AG08395 (cell line): ENCODE data around the gene SYNGR4.

Experiments used
- DNase-seq: peaks from one replicate; pipeline ENCODE4 v3.0.0; 2012; ENCODE audit warnings: mixed read lengths, low spot score

Gene SYNGR4

DNA sequence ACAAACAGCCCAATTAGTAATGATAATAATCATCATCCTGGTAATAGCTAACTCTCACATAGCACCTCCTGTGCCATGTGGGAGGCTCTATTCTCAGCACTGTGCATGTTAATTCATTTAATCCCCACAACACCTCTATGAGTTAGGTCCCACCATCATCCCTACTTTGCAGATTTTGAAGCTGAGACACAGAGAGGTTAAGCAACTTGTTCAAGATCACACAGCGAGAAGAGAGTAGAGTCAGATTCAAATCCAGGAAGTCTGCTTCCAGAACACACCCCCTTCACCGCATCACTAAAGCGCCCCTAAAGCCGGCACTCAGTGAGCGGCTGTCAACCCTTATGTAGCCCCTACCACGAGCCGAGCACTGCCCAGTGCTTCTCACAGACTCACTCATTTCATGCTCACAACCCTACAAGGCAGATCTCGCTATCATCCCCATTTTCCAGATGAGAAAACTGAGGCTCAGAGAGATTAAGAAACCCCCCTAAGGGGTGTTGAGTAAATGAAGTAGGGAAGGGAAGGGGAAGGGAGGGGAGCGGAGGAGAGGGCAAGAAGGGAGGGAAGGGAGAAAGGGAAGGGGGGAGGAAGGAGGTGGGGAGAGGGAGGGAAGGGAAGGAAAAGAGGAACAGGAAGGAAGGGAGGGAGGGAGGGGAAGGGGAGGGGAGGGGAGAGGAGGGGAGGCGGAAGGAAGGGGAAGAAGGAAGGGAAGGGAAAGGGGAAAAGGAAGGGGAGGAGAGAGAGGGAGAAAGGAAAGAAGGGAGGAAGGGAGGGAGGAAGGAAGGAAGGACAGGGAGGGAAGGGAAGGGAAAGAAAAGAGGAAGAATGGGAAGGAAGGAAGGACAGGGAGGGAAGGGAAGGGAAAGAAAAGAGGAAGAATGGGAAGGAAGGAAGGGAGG lies 22.4 kb upstream of the SYNGR4 start:
- DNase-seq: no peak

- no peak for DNase-seq
These were observed 21.8 kb upstream of the SYNGR4 start for GRCh38 chr19:48342414-48342738.

DNA sequence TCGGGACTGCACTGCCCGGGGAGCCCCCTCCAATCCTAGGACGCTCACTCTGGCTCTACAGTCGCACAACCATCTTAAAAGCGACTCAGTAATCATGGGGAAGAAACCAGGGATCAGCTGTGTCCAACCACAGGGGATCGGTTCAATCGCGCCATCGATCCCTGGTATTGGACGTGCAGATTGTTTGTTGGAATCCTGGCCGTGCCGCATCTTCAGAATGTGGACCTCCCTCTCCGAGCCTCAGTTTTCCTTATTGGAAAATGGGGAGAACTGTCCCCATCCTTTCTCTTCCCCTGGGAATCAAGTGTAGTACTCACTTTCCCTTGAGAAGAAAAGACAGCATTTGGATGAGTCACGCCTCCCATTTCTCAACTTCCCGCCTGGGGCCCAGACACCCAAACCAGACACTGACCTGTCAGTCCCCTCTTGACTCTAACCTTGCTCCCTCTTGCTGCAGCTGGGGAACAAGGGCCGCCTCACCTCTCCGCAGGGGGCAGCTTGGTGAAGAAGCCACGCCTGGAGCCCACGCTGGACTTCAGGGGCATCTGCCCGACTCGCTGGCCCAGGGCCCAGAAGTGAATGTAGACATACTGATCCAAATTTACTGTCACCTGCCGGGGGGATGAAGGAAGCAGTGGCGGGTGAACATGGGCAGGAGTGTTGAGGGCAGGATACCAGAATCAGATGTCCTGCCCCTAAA lies 21.2 kb upstream of the SYNGR4 start:
- DNase-seq: peak; percentile 36

- no peak for DNase-seq
These were observed 19.3 kb upstream of the SYNGR4 start for GRCh38 chr19:48344892-48345291.

GRCh38 chr19:48346191-48346590 lies 18.0 kb upstream of the SYNGR4 start:
- no peak for DNase-seq

DNA sequence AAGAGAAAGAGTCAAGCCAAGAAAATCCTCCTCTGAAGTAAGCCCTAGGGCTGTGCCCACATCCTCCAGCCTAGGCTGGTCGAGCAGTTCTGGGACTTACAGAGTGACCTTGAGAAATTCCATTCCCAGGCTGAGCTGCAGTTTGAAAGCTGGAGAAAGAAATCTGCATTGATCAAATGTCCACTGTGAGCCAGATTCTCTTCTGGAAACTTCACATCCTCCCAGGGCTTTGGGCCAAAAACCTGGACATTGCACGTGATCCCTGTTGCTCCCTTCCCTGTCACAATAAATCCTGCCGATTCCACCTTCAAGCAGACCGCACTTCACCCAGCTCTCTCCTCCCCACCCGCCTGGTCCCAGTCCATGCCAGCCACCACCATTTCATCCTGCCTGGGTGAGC lies 16.1 kb upstream of the SYNGR4 start:
- peak; percentile 45 for DNase-seq

- DNase-seq: no peak
These were observed 15.4 kb upstream of the SYNGR4 start for GRCh38 chr19:48348737-48349136.

DNA sequence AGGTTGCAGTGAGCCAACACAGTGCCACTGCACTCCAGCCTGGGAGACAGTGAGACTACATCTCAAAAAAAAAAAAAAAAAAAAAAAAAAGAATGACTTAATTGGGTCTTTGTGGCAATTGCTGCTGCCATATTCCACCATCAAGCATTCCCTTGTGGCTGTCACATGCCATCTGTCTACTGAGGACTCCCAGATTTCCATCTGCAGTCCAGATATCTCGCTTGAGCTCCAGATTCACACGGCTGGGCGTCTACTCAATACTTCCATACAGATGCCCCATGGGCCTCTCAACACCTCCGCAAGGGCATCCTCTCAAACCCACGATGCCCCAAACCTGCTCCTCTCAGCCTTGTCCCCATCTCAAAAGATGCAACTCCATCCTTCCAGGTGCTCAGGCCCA lies 13.3 kb upstream of the SYNGR4 start:
- DNase-seq: no peak

GRCh38 chr19:48351341-48351752 lies 12.8 kb upstream of the SYNGR4 start:
- peak; percentile 68 for DNase-seq

GRCh38 chr19:48353677-48354076 lies 10.5 kb upstream of the SYNGR4 start:
- no peak for DNase-seq

DNA sequence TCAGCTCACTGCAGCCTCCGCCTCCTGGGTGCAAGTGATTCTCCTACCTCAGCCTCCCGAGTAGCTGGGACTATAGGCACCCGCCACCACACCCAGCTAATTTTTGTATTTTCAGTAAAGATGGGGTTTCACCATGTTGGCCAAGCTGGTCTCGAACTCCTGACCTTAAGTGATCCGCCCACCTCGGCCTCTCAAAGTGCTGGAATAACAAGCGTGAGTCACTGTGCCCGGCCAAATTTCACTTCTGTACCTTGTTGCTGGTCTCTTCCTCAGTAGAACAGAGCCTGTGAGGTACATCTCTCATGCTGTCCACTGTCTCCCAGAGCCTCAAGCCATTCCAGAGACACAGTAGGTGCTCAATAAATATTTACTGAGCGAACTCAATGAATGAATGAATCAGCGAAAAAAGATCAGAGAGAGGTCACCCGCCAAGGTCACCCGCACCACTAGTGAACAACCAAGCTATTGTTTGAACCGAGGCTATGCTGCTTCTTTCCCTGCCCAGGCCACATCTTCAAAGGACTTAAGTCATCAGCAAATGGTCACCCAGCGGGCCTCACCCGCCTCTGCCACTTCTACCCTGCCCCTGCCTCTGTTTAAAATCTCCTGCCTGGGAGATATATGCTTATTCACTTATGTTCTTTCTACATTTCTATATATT lies 9.7 kb upstream of the SYNGR4 start:
- DNase-seq: no peak

DNA sequence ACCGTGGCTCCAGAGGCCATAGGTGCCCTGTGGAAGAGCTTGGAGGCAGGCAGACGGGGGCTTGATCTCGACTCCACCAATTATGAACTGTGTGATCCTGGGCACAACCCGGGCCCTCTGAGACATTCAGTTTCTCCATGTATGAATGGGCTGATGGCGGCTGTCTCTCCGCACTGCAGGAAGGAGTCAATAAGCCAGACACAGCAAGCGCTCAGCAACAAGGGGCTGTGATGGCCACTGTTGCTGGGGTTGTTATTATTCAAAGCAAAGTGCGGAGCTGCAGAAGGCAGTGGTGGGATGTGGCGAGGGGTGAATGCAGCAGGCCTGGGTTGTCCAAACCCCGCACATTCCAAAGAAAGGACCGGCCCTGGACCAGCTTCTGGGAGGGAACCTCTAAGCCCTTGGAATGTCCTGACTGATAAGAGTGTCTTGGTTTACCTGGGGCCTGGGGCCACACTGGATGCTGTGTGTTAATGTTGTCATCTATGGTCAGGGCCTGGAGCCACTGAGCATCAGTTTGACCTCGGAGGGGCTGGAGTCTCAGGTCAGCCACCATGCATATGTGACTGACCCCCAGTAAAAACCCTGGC lies 8.7 kb upstream of the SYNGR4 start:
- DNase-seq: no peak

- no peak for DNase-seq
These were observed 5.0 kb upstream of the SYNGR4 start for GRCh38 chr19:48359123-48359522.

DNA sequence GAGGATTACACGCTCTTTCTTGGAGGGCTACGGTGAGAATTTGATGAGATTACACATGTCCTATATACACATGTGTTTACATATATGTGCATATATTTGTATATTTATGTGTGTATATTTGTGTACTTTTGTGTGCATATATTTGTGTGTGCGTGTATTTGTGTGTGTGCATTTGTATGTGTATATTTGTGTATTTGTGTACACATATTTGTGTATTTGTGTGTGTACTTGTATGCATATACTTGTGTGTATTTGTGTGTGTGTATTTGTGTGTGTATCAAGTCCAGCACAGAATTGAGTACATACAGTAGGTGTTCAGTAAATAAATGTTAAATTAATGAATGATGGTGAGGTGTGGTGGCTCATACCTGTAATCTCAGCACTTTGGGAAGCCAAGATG lies 2.3 kb upstream of the SYNGR4 start:
- DNase-seq: no peak

GRCh38 chr19:48362716-48363499 lies 1.3 kb upstream of the SYNGR4 start:
- peak; percentile 92 for DNase-seq

DNA sequence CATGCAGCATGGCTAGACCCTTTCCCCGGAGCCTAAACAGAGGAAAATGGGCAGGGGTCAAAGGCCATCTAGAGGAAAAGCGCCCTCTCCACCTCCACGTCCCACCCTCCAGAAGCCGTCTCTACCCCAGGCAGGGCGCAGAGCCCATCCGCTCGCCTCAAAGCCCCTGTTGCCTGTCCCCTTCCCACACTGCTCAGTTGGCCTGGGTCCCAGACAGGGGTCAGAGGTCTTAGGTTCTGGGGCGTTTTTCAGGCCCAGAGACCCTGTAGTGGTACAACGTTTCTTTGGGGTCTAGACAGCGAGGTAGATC lies 712 bp upstream of the SYNGR4 start:
- no peak for DNase-seq

GRCh38 chr19:48364598-48365348 lies 606 bp downstream of the SYNGR4 start:
- no peak for DNase-seq

- DNase-seq: no peak
These were observed 1.4 kb downstream of the SYNGR4 start for GRCh38 chr19:48365602-48366001.

- no peak for DNase-seq
These were observed 3.7 kb downstream of the SYNGR4 start for GRCh38 chr19:48367855-48368254.

DNA sequence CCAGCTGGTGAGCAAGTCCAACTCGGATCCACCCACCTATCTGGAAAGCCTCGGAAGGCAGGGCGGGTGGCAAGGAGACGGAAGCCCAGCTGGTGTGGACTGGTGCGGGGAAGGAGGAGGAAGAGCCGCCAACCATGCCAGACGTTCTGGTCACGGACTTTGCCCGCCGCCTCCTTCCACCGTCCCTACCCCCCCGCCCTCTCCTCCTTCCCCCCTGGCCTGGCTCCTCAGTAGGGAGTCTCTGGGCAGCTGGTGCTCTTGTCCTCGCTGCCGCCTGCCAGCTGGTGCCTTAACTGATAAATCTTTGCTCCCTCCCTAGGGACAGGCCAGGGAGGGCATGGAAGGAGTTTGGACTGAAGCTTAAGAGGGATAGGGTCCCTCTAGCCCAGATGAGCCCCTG lies 4.8 kb downstream of the SYNGR4 start:
- no peak for DNase-seq

GRCh38 chr19:48370955-48371354 lies 6.8 kb downstream of the SYNGR4 start:
- DNase-seq: no peak
